Pericardium fibroblast (primary cell): ENCODE results near the gene DYDC2. TPM values are rescaled to one million over a fixed set of nuclear protein-coding genes. Genes with fewer than 3 reads are reported as not detected.

Experiments used
- total RNA-seq: library from RNA; depleted of rRNA; stranded (reverse); fragments of >200 nt; gene quantifications from 2 replicates; pipeline ENCODE4 v1.2.3, GENCODE V29; 2015

Gene DYDC2, protein sequence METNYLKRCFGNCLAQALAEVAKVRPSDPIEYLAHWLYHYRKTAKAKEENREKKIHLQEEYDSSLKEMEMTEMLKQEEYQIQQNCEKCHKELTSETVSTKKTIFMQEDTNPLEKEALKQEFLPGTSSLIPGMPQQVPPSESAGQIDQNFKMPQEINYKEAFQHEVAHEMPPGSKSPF
- not detected in 2 replicates for total RNA-seq

DNA sequence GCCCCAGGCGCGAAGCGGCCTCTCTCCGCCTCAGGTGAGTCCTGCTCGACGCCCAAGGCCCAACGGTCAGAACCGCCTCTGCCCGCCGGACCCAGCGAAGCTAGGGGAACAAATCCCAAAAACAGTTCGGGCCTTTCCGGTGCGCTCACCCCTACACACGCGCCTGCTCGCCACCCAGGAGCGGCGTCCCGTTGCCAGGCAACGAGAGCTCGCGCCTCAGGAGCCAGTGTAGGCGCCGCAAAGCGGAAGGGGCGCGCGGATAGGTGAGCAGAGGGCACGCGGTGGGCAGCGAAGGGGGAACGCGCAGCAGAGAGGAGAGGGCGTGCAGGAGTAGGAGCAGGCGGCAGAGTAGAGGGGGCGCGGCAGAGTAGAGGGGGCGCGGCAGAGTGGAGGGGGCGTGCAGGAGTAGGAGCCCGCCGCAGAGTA is at the start of gene DYDC2, which contains the start of gene DYDC1:
Gene DYDC2 (plus strand): TSS at position 219 of the 426 bp plus-strand sequence. CDS start 5,663 bp downstream, outside the sequence.
Gene DYDC1 (minus strand): TSS at position 193 of the 426 bp plus-strand sequence. CDS start 4,154 bp downstream, outside the sequence.

DNA sequence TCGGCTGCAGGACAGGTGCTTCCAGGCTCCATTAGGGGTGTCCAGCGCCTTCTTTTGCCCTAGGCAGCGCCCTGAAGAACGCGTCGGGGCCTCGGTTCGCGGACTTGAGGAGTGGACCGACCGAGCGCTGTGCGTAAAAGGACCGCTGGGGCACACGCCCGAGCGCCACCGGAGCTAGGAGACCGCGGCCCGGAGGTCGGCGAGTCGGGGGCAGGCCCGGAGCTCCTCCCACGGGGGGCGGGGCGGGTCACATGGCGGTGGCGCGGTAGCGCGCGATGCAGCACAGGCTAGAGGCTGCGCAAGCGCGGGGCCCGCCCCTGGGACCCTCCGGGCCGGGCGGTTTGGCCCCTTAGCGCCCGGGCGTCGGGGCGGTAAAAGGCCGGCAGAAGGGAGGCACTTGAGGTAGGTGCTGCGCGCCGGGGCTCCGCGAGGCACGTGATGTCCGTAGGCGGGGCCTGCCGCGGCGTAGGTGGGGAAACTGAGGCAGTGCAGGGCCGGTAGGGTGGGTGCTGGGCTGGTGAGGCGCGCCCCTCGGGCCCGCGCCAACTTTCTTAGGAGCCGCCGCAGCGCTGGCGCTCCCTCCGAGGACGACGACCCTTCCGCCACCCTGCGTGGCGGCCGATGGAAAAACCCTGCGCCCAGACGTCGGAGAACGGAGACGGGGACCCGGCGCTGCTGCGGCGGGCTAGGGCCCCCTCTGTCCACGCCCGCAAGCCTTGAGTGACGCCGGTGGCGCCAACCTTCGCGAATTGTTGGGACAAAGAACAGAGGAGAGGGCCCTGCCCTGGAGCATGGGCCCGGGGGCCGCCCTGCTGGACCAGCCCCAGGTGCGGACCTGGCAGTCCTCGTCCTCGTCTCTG is 51.9 kb downstream of the DYDC2 start, which contains the start of gene PRXL2A:
Gene PRXL2A (plus strand): TSS at position 310 of the 860 bp plus-strand sequence. CDS start 11,917 bp downstream, outside the sequence.

Other genes starting within 250 kb of the DYDC2 start
- gene PLAC9, start 224.1 kb upstream of the DYDC2 start, total RNA-seq = 219 and 260 TPM in 2 replicates
- 123 and 137 TPM in 2 replicates for gene ANXA11, start 151.2 kb upstream of the DYDC2 start, total RNA-seq
- gene MAT1A, start 67.1 kb upstream of the DYDC2 start, total RNA-seq = not detected in 2 replicates
- gene DYDC1, start within 50 bp of the DYDC2 start, total RNA-seq = not detected in 2 replicates
- 11.3 and 12.2 TPM in 2 replicates for gene PRXL2A, start 51.8 kb downstream of the DYDC2 start, total RNA-seq
- 22.9 and 23.2 TPM in 2 replicates for gene TSPAN14, start 97.5 kb downstream of the DYDC2 start, total RNA-seq
- not detected in 2 replicates for gene SH2D4B, start 181.1 kb downstream of the DYDC2 start, total RNA-seq